Measurements from ENCODE around the gene LIN54.
"Not testable (repeated sequence)": the region's sequence is repeated elsewhere in the genome, so short reads cannot be mapped to it uniquely, and the experiment has no call there.

Gene LIN54

DNA sequence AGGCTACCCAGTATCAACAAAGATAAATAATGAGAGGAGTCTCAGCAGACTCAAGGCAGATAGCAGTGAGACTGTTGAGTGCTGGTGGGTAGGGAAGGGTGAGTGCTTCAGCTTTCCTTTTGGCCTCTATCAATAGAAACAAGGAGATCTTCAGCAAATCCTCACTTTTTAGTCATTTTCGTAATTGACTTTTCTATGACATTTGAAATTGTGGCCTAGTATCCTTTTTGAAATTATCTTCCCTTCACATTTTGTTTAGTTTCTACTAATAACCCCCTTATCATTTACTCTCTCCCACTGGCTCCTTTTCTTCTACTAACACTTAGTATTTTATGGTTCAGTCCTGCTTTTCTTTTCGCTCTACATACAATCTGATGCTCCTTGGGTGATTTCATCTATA lies 44.9 kb downstream of the LIN54 start:
- intact Hi-C loops (cut with DNase I) = no loop called here
- no peak for DNase-seq

DNA sequence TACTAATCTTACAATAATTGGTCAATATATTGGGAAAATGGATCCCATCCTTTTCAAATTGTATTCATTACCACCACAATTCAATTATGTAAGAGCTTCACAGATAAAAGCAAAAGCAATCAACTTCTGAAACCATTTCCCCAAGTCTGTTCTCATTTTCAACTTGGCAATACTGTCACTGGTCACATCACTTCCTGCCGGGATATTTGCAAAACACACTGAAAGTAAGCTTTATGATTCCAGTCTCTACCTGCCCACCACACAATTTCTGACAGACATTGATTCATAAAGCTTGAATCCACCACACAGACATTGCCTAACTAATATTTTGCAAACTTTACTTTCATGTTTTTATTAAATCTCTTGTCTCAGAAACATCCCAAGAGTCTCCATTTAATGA lies 53.6 kb downstream of the LIN54 start:
- DNase-seq = no peak
- intact Hi-C loops (cut with DNase I) = no loop called here

DNA sequence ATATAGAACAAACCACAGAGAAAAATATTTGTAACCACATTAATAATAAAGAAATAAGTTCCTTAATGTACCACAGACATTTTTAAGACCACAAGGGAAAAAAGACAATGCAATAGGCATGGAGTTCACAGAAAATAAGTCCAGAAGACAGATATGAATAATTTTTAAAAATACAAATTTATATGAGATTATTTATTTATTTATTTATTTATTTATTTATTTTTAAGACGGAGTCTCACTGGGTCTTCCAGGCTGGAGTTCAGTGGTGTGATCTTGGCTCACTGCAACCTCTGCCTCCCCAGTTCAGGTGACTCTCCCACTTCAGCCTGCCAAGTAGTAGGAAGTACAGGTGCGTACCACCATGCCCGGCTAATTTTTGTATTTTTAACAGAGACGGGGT lies 56.4 kb downstream of the LIN54 start:
- intact Hi-C loops (cut with DNase I) = no loop called here
- no peak for DNase-seq

DNA sequence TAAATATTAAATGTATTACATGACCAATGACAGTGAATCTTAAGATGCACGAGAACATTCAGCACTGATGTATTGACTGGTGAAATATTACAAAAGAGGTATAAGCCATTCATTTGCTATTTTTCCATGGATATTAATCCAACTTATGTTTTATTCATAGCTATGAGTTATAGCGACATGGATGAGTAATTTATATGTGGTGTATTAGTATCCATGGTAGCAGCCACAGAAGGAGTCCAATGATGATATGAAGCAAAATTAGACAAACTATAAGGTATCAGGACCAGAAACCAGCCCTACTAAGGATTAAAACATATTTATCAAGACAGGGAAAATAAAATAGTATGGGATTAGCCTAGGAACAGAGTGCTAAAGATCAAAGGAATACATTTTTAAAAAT lies 59.4 kb downstream of the LIN54 start:
- intact Hi-C loops (cut with DNase I) = no loop called here
- DNase-seq = no peak

DNA sequence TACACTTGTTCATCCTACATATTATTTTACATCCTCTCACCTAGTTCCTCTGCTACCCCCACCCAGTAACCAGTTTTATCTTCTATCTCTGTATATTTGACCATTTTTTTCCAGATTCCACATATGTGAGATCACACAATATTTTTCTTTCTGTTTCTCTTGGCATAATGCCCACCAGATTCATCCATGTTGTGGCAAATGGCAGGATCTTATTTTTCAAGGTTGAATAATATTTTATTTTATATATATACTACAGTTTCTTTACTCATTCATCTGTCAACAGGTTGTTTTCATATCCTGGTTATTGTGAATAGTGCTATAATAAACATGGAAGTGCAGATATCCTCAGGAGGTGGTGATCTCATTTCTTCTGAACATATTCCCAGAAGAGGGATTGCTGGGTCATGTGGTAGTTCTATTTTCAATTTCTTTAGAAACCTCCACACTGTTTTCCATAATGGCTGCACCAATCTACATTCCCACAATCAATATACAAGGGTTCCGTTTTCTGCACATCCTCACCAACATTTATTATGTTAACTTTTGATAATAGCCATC lies 61.9 kb downstream of the LIN54 start:
- DNase-seq = no peak
- intact Hi-C loops (cut with DNase I) = no loop called here

DNA sequence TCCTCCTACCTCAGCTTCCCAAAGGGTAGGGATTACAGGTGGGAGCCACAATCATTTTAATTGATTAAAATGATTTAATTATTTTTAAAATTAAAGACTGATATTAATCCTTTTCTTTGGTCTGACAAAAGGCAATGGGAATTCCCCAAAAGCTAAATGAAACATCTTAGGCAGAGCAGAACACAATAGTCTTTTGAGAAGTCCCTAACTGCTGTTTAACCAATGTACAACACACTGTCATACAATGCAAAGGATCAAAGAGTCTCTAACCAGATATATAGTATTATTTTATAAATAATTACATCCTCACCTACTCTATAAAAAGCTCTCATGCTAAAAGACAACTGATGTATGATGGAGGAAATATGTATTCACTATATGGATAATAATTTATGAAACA lies 63.1 kb downstream of the LIN54 start:
- no peak for DNase-seq
- intact Hi-C loops (cut with DNase I) = no loop called here

DNA sequence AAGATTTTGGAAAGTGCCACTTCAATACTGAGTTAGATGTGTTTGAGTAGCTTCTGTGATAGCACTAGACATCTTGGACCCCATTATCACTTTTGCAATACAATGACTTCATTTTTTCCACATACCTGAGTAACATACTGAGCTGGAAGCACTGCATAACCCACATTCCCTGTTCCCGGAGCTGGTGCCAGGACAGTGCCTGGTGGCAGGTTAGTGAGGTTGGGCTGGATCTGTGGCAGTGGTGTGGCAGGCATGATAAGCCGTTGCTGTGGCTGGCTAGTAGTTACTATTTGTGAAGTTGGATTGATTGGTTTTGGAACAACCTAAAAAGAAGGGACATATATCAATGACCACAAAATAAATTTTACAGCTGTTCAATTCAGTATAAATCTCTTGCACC lies 71.2 kb downstream of the LIN54 start:
- DNase-seq = no peak
- intact Hi-C loops (cut with DNase I) = no loop called here

DNA sequence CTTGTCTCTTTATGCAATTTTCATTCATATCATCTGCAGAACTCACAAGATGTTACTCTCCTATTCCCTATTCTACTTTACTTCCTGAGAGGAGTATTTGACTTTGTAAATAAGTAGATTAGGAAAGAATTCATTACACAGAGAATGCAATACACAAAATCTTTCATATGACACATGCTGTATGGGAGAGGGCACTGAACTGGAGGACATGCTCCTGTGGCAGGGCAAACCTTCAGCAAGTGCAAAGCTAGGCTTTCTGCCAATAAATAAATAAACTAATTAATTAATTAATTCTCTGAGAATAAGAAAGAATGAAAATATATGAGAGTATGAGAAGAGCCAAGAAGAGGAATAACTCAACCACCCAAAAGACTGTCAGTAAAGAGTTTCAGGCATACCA lies 76.2 kb downstream of the LIN54 start:
- intact Hi-C loops (cut with DNase I) = no loop called here
- no peak for DNase-seq

DNA sequence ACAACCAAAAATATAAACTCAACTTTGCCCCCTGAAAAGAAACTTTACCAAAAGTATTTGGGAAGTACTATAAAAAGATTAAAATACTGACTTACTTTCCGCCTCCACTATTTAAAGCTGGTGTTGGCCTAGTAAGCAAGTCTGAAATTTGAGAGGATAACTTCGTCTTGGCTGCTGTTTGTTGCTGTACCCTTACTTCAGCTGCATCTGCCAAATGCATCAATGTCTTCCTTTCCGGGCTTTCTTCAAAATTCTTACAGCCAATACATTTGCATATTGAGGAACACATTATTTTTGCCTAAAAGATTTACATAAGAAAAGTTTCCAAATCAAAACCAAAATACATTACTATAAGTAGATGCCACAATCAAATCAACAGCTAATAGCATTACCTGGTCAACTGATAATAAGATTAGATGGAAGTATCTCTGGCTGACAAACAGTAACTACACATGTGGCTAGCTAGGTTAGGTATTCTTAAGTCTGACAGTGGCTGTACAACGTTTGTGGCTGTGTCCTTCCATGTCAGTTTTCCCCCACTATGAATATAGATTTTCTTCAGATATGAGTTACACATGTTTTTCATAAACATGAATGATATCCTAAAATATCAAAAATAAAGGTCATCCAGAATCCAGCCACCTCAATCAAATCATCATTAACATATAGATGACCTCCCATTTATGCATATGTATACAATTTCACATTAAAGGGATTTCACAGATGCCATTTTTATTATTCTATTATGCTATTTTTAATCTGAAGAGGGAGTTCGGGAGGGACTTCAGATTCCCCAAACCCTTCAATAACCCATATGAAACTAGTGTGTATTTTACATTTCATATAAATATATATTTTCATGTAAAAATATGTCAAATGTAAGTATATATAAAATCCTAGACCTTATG lies 79.5 kb downstream of the LIN54 start:
- intact Hi-C loops (cut with DNase I) = no loop called here
- DNase-seq = no peak

DNA sequence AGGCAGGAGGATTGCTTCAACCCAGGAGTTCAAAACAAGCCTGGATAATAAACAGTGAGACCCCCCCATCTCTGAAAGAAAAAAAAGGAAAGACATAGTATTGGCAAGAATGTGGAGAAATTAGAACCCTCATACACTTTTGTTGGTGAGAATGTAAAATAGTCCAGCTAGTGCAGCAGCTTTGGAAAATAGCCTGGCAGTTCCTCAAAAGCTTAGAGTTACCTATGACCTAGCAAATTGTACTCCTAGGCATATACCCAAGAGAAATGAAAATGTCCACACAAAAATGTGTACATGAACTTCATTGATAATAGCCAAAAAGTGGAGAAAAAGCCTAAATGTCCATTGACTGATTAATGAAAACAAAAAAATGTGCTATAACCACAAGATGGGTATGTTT lies 88.8 kb downstream of the LIN54 start:
- DNase-seq = no peak
- intact Hi-C loops (cut with DNase I) = no loop called here

DNA sequence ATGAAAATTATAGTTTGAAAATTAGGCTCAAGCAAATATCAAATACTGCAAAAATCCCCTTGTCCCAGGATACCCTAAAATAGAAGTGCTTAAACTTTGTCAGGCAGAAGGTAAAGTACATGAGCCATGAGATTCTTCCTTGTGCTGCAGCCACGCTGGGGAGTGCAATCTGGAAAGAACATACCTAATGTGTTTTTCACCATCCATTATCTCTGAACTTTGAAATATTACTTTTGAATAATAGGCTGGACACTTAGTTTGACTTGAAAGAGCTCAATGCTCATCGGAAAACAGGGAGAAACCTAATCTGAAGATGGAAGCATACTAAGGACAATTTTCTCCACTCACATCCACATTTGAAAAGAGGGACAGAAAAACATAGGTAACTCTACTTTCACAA lies 91.2 kb downstream of the LIN54 start:
- no peak for DNase-seq
- intact Hi-C loops (cut with DNase I) = loop anchor here (5.0 kb wide), 1 partner anchor 93 kb away; the partner anchor contains the start of gene LIN54

DNA sequence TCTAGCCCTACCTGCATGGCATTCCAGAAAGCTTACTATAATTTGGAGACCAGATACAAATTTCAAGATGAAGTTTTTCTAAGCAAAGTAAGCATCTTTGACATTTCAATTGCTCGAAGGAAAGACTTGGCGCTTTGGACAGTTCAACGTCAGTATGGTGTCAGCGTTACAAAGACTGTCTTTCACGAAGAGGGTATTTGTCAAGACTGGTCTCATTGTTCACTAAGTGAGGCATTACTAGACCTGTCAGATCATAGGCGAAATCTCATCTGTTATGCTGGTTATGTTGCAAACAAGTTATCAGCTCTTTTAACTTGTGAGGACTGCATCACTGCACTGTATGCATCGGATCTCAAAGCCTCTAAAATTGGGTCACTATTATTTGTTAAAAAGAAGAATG lies 92.5 kb downstream of the LIN54 start:
- intact Hi-C loops (cut with DNase I) = loop anchor here (5.0 kb wide), 1 partner anchor 94 kb away; the partner anchor contains the start of gene LIN54
- no peak for DNase-seq

DNA sequence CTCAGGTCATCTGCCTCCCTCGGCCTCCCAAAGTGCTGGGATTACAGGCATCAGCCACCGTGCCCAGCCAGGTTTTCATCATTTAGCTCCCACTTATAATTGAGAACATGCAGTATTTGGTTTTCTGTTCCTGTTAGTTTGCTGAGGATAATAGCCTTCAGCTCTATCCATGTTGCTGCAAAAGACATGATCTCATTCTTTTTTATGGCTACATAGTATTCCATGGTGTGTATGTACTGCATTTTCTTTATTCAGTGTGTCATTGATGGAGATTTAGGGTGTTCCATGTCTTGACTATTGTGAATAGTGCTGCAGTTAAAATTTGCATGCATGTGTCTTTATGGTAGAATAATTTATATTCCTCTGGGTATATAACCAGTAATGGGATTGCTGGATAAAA lies 96.7 kb downstream of the LIN54 start:
- DNase-seq; intact Hi-C loops (cut with DNase I): not testable (repeated sequence)

DNA sequence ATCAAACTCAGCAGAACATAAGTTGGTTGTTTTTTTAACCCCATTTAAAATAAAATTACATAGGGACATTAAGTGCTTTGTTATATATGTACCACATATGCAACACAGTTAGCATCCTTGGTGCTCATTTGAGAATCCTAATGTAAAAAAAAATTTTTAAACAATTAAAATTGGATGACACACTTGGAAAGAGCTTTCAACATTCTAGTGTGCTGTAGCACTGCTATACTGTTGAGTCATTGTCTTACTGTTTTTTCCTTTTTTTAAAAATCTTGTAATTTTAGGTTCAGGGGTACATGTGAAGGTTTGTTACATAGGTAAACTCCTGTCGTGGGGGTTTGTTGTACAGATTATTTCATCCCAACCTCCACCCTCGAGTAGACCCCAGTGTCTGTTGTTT lies 97.3 kb downstream of the LIN54 start:
- no peak for DNase-seq
- intact Hi-C loops (cut with DNase I) = no loop called here

DNA sequence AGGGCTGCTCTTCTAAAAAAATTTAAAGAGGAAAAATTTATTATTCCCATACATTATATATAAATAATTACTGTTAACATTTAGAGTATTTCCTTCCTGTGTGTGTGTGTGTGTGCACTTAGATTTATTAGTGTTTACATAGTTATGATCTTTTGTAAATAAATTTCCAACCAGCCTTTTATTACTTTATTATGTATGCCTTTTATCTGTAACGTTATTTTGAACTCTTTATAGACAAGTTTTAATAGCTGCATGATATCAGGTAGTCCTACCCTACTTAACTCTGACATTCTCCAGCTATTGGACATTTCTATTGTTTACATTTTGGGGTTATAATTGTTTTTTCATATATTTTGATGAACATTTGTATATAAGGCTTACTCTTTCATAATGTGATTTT lies 101.3 kb downstream of the LIN54 start:
- intact Hi-C loops (cut with DNase I) = no loop called here
- no peak for DNase-seq

DNA sequence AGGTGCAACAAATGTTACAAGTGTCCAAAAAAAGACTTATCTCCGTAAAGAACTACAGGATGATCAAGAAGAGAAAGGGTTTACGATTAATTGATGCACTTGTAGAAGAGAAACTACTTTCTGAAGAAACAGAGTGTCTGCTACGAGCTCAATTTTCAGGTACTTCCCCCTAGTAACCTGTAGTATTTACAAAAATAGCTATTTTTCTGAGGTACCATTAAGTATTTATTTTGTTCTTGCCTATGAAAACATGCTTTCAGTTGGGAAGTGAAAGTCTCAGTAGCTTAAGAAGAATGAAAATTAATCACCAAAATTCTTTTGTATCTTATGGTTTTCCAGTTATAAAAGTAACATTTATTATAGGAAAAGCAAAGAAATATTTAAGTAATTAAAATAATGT lies 104.2 kb downstream of the LIN54 start:
- intact Hi-C loops (cut with DNase I) = no loop called here
- DNase-seq = no peak

DNA sequence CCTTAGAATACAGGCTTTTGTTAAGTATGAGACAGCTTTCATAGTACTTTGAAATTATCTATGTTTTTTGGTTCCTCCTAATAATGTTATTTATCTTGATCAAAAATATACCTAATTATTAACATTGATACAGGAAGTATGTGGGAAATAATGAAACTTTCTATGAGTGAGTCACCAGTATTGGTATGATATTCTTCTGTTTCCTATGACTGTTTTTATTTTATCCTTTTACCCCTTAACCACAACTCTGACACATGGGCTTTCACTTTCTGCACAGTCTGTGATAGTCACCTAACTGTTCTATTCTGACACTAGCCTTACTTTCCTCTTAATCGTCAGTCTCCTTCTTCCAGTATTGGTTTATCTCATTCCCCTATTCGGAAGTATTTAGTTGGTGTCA lies 105.4 kb downstream of the LIN54 start:
- intact Hi-C loops (cut with DNase I) = no loop called here
- DNase-seq = no peak

DNA sequence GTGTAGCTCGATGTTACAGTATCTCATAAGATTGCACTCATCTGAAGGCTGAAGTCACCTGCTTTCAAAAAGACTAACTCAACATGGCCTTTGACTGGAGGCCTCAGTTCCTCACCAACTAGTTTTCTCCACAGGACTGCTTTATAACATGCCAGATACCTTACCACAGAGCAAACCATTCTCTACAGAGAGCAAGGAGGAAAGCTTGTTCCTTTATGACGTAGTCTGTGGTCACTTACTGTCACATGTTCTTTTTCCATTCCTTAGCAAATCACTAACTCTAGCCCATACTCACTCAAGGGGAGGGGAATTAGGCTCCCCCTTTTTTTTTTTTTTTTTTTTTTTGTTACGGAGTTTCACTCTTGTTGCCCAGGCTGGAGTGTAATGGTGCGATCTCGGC lies 106.9 kb downstream of the LIN54 start:
- intact Hi-C loops (cut with DNase I) = loop anchor here (5.0 kb wide), 1 partner anchor 531 kb away; the partner anchor contains the start of gene HNRNPD
- no peak for DNase-seq

DNA sequence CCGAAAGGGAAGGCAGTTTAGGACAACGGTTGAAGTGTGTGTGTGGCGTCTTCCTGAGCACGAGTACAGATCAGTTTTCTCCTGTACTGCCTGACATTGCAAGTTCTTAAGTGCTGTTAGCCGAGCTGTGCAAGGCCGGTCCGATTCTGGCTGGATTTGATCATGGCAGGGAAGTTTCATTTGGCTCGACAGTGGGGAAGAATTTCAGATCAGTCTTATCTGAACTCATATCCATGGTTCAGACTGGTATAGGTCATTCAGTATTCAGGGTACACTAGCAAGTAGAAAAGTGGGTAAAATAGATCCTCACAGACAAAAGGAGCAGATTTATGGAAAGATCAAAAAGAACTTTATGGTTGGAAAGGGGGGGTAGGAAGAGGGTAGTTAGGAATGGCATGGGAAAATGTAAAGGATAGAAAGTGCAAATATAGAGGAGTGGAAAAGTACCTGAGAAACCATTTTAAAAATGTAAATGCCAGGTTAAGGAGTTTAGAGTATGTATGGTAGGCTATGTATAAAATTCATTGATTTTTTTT lies 109.4 kb downstream of the LIN54 start:
- DNase-seq = no peak
- intact Hi-C loops (cut with DNase I) = loop anchor here (2.0 to 5.0 kb wide), 3 partner anchors 112 to 529 kb away; partner anchors contain the start of genes COPS4 and HNRNPD

DNA sequence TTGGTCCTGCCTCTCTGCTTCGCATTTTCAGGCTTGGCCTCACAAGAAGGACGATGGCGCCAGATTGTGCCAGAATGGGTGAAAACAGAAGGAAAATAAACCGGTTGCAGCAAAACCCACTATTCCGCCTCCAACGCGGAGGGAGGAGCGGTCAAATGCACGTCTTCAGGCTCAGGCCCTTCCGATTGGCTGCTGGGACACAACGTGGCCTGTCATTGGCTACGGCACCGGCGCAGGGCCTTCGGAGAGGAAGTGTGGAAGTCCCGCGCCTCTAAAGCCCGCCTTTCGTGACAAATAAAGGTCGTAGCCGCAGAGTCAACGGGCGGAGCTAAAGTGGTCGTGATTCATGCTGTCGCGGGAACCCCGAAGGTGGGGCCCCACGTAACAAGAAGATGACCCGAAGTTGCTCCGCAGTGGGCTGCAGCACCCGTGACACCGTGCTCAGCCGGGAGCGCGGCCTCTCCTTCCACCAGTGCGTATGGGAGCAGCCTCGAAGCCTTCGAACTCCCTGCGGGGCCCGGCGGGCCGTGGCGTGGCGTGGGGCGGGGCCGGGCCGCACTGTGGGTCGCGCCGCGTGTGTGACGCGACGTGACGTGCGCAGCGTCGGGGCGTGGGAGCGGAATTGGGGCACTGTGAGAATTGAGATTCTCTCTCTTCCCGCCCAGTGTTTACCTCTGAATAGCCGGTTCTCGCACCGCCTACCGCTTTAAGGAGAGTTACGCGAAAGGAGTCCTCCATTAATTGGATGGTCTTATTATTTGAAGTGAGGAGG lies 110.0 kb downstream of the LIN54 start, which contains the start of gene THAP9:
THAP9 (plus strand) TSS at position 325 of the 772 bp plus-strand sequence; CDS start at position 393, 68 bp downstream.
- peak; percentile 97 to 100 (median 99) for DNase-seq
- intact Hi-C loops (cut with DNase I) = loop anchor here (1.0 to 5.0 kb wide), 4 partner anchors 9 to 528 kb away; partner anchors contain the start of genes COPS4, HNRNPD and SEC31A

DNA sequence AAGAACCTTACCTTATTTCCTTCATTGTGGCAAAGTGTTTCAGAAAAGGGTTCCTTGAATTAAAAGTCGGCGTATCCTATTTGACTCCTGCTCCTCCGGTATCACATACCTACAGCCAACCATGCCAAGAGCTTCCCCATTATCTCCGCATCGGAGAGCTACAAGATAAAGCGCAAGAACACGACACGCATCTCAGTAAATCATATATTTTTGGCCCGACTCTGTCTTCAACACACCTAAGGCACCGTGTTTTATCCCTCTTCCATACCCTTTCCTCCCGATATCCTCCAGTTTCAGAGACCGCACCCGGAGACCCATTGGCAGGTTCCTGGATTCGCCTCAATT lies 110.6 kb downstream of the LIN54 start:
- peak in 1 of 10 donors; percentile 4 for DNase-seq
- intact Hi-C loops (cut with DNase I) = loop anchor here (1.0 to 5.0 kb wide), 4 partner anchors 9 to 528 kb away; partner anchors contain the start of genes COPS4, HNRNPD and SEC31A
